ENCODE measurements around the gene SMARCD3. TPM values are rescaled to one million over a fixed set of nuclear protein-coding genes. Genes with fewer than 3 reads are reported as not detected.

SMARCD3 gene
- total and polyA plus RNA-seq, 2 of the 8 experiments (the other 6 are each of a cell fraction or from before 2014, with no cell fraction given): 3.0 to 5.6 TPM

DNA sequence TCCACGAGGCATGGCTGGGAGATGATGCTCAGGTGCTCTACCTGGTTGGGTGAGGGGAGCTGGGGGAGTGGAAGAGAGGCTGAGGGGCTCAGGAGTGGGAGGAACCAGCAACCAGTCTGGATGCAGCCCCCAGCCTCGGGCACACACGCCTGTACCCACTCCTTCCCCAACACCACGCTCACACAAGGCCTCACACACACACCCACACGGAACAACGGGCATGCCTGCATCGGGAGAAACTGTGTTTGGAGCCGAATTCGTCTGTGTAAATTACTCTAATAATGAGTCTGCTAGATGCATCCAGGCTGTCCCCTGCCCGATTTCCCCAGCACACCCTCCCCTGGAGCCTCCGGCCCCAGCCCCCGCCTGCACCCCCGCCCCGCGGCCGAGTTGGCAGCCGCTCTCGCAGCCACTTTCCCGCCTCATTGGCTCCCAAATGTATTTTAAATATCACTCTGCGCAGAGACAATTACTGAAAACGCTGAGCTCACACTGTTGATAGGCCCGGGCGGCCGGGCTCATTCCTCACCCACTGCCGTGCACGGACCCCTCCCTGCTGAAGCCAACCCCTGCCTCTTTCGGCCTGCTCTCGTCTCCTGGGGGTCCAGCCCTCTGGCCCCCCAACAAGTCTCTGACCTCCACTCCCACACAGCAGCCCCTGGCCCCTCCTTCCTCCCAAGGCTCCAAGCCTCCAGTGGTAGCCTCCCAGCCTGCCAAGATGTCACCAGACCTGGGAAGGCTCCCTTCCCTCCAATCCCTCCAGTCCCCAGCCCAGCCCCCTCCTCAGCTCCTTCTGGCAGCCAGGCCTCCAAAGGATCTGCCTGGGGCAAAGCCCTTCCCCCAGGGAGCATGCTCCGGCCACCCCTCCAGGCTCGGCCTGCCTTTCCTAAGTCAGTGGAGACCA, 49.3 kb downstream of the SMARCD3 start (continued):
- TF ChIP-seq PHF8 (conservative IDR thresholded peaks at IDR 0.05; ENCODE audit: low read depth, low read length) (no peak), HDAC6 (IDR thresholded peaks at IDR 0.05; ENCODE audit: low read depth, low read length) (no peak), CTBP2 (IDR thresholded peaks at IDR 0.05; ENCODE audit: borderline replicate concordance, insufficient read depth, insufficient read length, low read length) (no peak), CHD7 (IDR thresholded peaks at IDR 0.05; ENCODE audit: insufficient replicate concordance, low read length) (no peak), JUND (IDR thresholded peaks at IDR 0.05; ENCODE audit: low read length) (no peak), RXRA (IDR thresholded peaks at IDR 0.05; ENCODE audit: insufficient read depth, low read depth, low read length) (no peak), YY1 (IDR thresholded peaks at IDR 0.05; ENCODE audit: low read depth, low read length) (no peak), SRF (IDR thresholded peaks at IDR 0.05; ENCODE audit: low read depth, low read length) (no peak), CBX8 (IDR thresholded peaks at IDR 0.05; ENCODE audit: borderline replicate concordance, low read depth, low read length) (no peak)

Data from H1 (cell line).